Measurements from ENCODE around the gene PLXNB1.
A peak's percentile ranks its signal among the peaks of the same experiment; 100 is the strongest.

PLXNB1 gene

DNA sequence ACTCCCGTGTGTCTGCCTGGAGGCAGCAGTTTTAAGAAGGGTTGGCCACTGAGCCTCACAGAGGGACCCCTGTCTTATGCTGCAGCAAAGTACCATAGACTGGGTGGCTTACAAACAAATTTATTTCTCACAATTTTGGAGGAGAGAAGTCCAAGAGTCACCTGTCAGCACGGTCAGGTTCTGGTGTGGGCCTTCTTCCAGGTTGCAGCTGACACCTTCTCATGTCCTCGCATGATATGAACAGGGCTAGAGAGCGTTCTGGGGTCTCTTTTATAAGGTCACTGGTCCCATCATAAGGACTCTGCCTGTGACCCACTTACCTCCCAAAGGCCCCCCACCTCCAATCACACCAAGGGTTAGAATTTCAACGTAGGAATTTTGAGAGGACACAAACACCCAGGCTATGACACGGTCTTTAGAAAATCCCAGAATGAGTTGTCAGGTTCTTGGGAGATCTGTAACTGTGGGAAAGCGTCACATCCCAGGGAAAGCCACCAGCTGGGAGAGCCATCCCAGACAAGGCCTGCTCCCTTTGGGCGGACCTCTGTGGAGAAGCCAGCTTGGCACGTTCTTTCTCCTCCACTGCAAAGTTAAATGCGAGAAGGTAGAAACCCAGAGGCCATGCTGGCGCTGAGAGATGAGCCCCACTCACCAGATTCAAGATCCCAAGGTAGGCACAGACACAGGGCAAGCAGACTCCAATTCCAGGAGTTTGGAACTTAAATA lies 58.1 kb downstream of the PLXNB1 start, which contains the start of gene FBXW12:
TSS of gene FBXW12 (plus strand) at position 569 of the 726 bp plus-strand sequence. CDS start 549 bp downstream, outside the sequence.
- H3K4me1 ChIP-seq (ENCODE audit: control insufficient read depth, insufficient read depth, low read length): peaks cover 19% of the 10 kb centered on the region
- H3K9ac ChIP-seq (ENCODE audit: low read depth, low read length): no peak within 1 kb of the TSS
- no peak within 1 kb of the TSS for H3K4me3 ChIP-seq (ENCODE audit: low read depth, low read length)
- no peaks in the 10 kb centered on the region for H3K9me3 ChIP-seq (ENCODE audit: control insufficient read depth, insufficient read depth, low read length)
- no peaks in the 10 kb centered on the region for H3K36me3 ChIP-seq (ENCODE audit: control insufficient read depth, insufficient read depth, low read length)
- H3K27me3 ChIP-seq (ENCODE audit: control insufficient read depth, insufficient read depth, low read length): no peaks in the 10 kb centered on the region
- H3K27ac ChIP-seq (ENCODE audit: low read depth, low read length): peak within 1 kb of the TSS; percentile 51

DNA sequence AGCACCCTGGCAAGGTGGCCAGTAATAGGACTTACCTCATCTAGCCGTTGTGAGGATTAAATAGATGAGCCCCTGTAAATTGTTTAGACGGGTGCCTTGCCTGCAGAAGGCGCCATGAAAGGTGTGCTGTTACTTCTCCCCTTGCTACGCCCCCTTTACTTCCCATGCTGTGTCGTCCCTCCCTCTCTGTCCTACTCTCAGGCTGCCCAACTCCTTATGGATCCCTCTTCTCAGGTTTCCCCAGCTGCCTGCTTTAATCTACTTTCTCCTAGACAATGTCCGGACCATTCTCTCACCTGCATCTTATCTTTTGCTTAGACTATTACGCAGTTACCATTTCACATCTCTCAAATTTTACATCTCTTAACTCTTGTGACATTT lies 59.6 kb downstream of the PLXNB1 start:
- Histone ChIP-seq H3K9ac (ENCODE audit: low read depth, low read length) (no peak overlapping the region), H3K9me3 (ENCODE audit: control insufficient read depth, insufficient read depth, low read length) (no peaks in the 10 kb centered on the region), H3K27ac (ENCODE audit: low read depth, low read length) (no peak overlapping the region), H3K4me1 (ENCODE audit: control insufficient read depth, insufficient read depth, low read length) (peaks cover 19% of the 10 kb centered on the region), H3K27me3 (ENCODE audit: control insufficient read depth, insufficient read depth, low read length) (no peaks in the 10 kb centered on the region), H3K36me3 (ENCODE audit: control insufficient read depth, insufficient read depth, low read length) (no peaks in the 10 kb centered on the region), H3K4me3 (ENCODE audit: low read depth, low read length) (no peak overlapping the region)

DNA sequence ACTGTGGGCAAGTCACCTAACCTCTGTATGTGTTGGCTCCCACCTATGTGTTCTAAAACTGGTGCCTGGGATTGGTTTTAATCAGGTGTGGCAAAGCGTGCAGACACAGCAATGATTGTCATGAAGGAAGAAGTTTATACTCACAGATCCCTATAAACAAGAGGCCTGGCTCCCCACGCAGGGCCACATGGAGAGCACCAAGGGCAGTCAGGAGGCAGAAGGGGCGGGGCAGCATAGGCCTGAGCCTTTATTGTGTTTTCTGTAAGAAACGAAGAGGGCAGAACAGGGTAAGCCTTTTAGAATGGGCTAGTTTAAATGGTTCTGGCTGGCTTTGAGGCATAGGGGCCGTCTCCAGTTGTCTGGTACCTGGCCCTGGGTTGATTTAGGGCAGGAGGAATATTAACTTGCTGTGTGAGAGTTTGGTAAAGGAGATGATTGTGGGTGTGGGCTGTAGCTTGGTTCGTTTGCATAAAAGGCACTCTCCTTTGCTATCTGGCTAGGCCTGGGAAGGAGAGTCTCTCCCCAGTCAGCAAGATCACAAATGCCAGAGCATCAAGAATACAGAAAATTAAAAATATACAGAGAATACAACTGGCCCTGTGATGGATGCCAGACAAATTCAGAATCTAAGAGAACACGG lies 60.1 kb downstream of the PLXNB1 start:
- Histone ChIP-seq H3K4me1 (ENCODE audit: control insufficient read depth, insufficient read depth, low read length) (peaks cover 19% of the 10 kb centered on the region), H3K27me3 (ENCODE audit: control insufficient read depth, insufficient read depth, low read length) (no peaks in the 10 kb centered on the region), H3K4me3 (ENCODE audit: low read depth, low read length) (no peak overlapping the region), H3K9me3 (ENCODE audit: control insufficient read depth, insufficient read depth, low read length) (no peaks in the 10 kb centered on the region), H3K36me3 (ENCODE audit: control insufficient read depth, insufficient read depth, low read length) (no peaks in the 10 kb centered on the region), H3K9ac (ENCODE audit: low read depth, low read length) (no peak overlapping the region), H3K27ac (ENCODE audit: low read depth, low read length) (no peak overlapping the region)

DNA sequence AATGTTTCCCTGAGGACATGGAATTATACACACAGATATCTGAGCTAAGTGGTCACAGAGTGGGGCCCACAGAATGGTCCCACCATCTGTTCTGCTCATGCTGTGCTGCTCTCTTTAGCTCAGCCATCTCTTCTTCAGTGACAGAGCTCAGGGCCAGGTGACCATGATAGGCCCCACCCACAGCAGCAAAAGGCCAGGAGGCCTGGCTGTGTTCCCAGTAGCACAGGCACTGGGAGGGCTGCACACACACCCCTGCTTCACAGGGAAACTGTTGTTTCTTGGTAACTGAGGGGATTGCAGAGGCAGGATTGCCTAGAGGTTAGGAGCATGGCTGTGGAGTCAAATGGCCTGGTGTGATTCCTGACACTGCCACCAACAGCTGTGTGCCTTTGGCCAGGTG lies 62.7 kb downstream of the PLXNB1 start:
- Histone ChIP-seq H3K9me3 (ENCODE audit: control insufficient read depth, insufficient read depth, low read length) (no peaks in the 10 kb centered on the region), H3K27ac (ENCODE audit: low read depth, low read length) (no peak overlapping the region), H3K27me3 (ENCODE audit: control insufficient read depth, insufficient read depth, low read length) (no peaks in the 10 kb centered on the region), H3K9ac (ENCODE audit: low read depth, low read length) (no peak overlapping the region), H3K4me1 (ENCODE audit: control insufficient read depth, insufficient read depth, low read length) (peaks cover 13% of the 10 kb centered on the region), H3K4me3 (ENCODE audit: low read depth, low read length) (no peak overlapping the region), H3K36me3 (ENCODE audit: control insufficient read depth, insufficient read depth, low read length) (no peaks in the 10 kb centered on the region)

DNA sequence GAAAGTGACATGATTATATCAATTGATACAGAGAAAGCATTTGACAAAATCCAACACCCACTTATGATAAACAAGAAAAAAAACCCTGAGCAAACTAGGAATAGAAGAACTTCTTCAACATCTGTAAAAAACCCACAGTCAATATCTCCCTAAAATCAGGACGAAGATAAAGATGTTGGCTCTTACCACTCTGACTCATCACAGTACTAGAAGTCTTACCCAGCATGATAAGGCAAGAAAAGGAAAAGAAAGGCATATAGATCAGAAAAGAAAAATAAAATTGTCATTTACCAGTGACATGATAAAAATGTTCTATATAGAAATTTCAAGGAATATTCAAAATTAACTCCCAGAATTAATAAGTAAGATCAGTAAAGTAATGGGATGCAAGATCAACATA lies 65.0 kb downstream of the PLXNB1 start:
- no peak overlapping the region for H3K9ac ChIP-seq (ENCODE audit: low read depth, low read length)
- no peaks in the 10 kb centered on the region for H3K36me3 ChIP-seq (ENCODE audit: control insufficient read depth, insufficient read depth, low read length)
- H3K9me3 ChIP-seq (ENCODE audit: control insufficient read depth, insufficient read depth, low read length): no peaks in the 10 kb centered on the region
- H3K27me3 ChIP-seq (ENCODE audit: control insufficient read depth, insufficient read depth, low read length): no peaks in the 10 kb centered on the region
- H3K27ac ChIP-seq (ENCODE audit: low read depth, low read length): no peak overlapping the region
- H3K4me1 ChIP-seq (ENCODE audit: control insufficient read depth, insufficient read depth, low read length): peaks cover 5% of the 10 kb centered on the region
- H3K4me3 ChIP-seq (ENCODE audit: low read depth, low read length): no peak overlapping the region

DNA sequence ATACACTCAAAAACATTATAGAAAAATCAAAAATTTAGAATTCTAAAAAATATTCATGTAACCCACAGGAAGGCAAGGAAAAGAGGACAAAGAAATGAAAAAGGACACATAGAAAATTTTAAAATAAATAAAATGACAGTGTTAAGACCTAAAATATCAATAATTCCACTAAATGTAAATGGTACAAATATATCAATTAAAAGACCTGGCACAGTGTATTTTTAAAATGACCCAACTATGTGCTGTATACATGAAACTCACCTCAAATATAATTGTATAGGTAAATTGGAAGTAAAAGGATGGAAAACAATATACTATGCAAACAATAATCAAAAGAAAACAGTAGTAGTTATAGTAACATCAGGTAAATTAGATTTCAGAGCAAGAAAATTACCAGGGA lies 68.0 kb downstream of the PLXNB1 start:
- H3K27me3 ChIP-seq (ENCODE audit: control insufficient read depth, insufficient read depth, low read length): no peaks in the 10 kb centered on the region
- no peaks in the 10 kb centered on the region for H3K9me3 ChIP-seq (ENCODE audit: control insufficient read depth, insufficient read depth, low read length)

DNA sequence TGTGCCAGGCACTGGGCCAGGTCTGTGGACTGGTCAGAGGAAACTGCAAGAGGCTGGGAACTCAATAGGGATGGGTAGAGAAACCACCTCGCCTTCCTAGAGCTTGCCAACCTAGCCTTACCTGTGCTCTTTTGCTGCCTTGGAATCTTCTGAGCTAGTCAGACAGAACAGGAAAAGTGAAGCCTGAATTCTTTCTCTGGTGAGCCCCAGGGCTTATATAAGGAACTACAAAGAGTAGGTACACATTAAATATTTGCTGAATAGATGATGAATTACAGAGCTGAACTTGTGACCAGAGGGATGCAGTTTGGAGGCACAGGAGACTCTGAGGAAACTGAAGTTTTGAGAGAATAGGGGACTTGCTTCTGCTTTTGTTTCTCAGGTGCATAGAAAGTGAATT lies 73.5 kb downstream of the PLXNB1 start:
- Histone ChIP-seq H3K9ac (ENCODE audit: low read depth, low read length) (no peak overlapping the region), H3K36me3 (ENCODE audit: control insufficient read depth, insufficient read depth, low read length) (no peaks in the 10 kb centered on the region), H3K27ac (ENCODE audit: low read depth, low read length) (no peak overlapping the region), H3K27me3 (ENCODE audit: control insufficient read depth, insufficient read depth, low read length) (peaks cover 8% of the 10 kb centered on the region), H3K4me1 (ENCODE audit: control insufficient read depth, insufficient read depth, low read length) (no peaks in the 10 kb centered on the region), H3K4me3 (ENCODE audit: low read depth, low read length) (no peak overlapping the region), H3K9me3 (ENCODE audit: control insufficient read depth, insufficient read depth, low read length) (no peaks in the 10 kb centered on the region)

More for the DNA sequence above, 68.0 kb downstream of the PLXNB1 start:
- Histone ChIP-seq H3K36me3 (ENCODE audit: control insufficient read depth, insufficient read depth, low read length) (no peaks in the 10 kb centered on the region), H3K9ac (ENCODE audit: low read depth, low read length) (no peak overlapping the region), H3K4me3 (ENCODE audit: low read depth, low read length) (no peak overlapping the region), H3K27ac (ENCODE audit: low read depth, low read length) (no peak overlapping the region), H3K4me1 (ENCODE audit: control insufficient read depth, insufficient read depth, low read length) (no peaks in the 10 kb centered on the region)

DNA sequence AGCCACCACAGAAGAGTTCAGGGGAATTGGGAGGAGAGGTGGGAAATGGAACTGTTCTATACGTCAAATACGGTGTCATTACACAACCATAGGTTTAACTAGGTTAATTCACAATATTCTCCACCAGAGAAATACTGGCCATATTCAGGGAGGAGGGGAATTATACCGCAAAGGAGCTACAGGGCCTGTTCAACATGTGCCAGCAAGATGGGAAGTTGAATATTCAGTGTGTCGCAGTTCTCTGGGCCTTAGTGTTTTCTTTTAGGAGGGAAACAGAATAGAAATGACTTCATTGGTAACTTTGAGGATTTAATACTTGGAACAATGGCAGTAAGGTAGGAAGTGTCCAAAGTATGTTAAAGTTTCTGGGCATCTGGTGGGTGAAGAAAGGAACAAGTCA lies 75.9 kb downstream of the PLXNB1 start:
- H3K36me3 ChIP-seq (ENCODE audit: control insufficient read depth, insufficient read depth, low read length): no peaks in the 10 kb centered on the region
- H3K9me3 ChIP-seq (ENCODE audit: control insufficient read depth, insufficient read depth, low read length): no peaks in the 10 kb centered on the region
- H3K9ac ChIP-seq (ENCODE audit: low read depth, low read length): no peak overlapping the region
- no peaks in the 10 kb centered on the region for H3K4me1 ChIP-seq (ENCODE audit: control insufficient read depth, insufficient read depth, low read length)
- no peak overlapping the region for H3K27ac ChIP-seq (ENCODE audit: low read depth, low read length)
- peaks cover 8% of the 10 kb centered on the region for H3K27me3 ChIP-seq (ENCODE audit: control insufficient read depth, insufficient read depth, low read length)
- no peak overlapping the region for H3K4me3 ChIP-seq (ENCODE audit: low read depth, low read length)
